Heart right ventricle (tissue), 16 donors: ENCODE results near the gene NGB. TPM values are rescaled to one million over a fixed set of nuclear protein-coding genes. Genes with fewer than 3 reads are reported as not detected.

Experiments
- ATAC-seq, 8 donors: fragments of 200-7000 bp; cut with Tn5 transposase; one replicate each; pipeline ENCODE4 v1.9.1; 2020; ENCODE audit warnings: mild to moderate bottlenecking in 8 of 8, moderate library complexity in 8 of 8, moderate number of reproducible peaks in 1 of 8
- DNase-seq, 2 donors: peaks; one replicate each; pipeline ENCODE4 v3.0.0-alpha.2; 2020
- H3K27ac ChIP-seq, 10 donors: fragments of 200-600 bp; sonication (generic) in 2 of 10; one replicate each; pipeline versions ENCODE4 v1.5.0 to v1.8.0; 2020 to 2022; ENCODE audit warnings: mild to moderate bottlenecking in 3 of 10
- H3K27me3 ChIP-seq, 7 donors: fragments of 200-600 bp; one replicate each; pipeline ENCODE4 v1.8.0; 2021 to 2022; ENCODE audit warnings: mild to moderate bottlenecking in 2 of 7
- H3K36me3 ChIP-seq, 9 donors: fragments of 200-600 bp; sonication (generic) in 1 of 9; one replicate each; pipeline versions ENCODE4 v1.5.0 to v1.8.0; 2020 to 2022; ENCODE audit warnings: mild to moderate bottlenecking in 2 of 9
- H3K4me1 ChIP-seq, 9 donors: fragments of 200-600 bp; sonication (generic) in 1 of 9; one replicate each; pipeline versions ENCODE4 v1.5.0 to v1.8.0; 2020 to 2022; ENCODE audit warnings: mild to moderate bottlenecking in 4 of 9
- H3K4me3 ChIP-seq, 10 donors: fragments of 200-600 bp; sonication (generic) in 2 of 10; one replicate each; pipeline versions ENCODE4 v1.5.0 to v1.8.0; 2020 to 2022; ENCODE audit warnings: mild to moderate bottlenecking in 7 of 10, moderate library complexity in 2 of 10
- H3K9me3 ChIP-seq, 11 donors: fragments of 200-600 bp in 10 of 11; sonication (generic) in 2 of 11; one replicate each; pipeline versions ENCODE4 v1.5.0 to v1.8.0; 2013 to 2022; ENCODE audit warnings: mild to moderate bottlenecking in 2 of 11, control low read depth in 1 of 11, moderate library complexity in 1 of 11
- CTCF ChIP-seq, 9 donors: fragments of 200-600 bp; sonication (generic) in 2 of 9; IDR thresholded peaks; one replicate each; pipeline versions ENCODE4 v1.5.0 to v1.8.0; 2021 to 2022; ENCODE audit warnings: antibody characterized with exemption in 9 of 9, mild to moderate bottlenecking in 5 of 9, moderate library complexity in 1 of 9
- WGBS, 2 donors: extraction: QIAGEN DNeasy Blood & Tissue Kit; methylation state at CpG; one replicate each; pipeline ENCODE4 v1.1.7; 2013; ENCODE audit warnings: inconsistent platforms in 1 of 2; 5-methylcytosine and 5-hydroxymethylcytosine counted together
- intact Hi-C, 10 donors: fragments of 100-400 bp; cut with DNase I; formaldehyde crosslinking; loops; one replicate each; pipeline versions ENCODE4 v1.11.1 to v1.14.2; 2022
- polyA plus RNA-seq, 2 donors: library from polyadenylated mRNA; stranded (reverse); fragments of 200-250 nt; gene quantifications; one replicate each; pipeline ENCODE4 v1.2.3, GENCODE V29; 2013
- total RNA-seq, 10 donors: library from RNA; stranded (reverse); fragmentation: NEBNext Ultra II Directional in 3 of 10; extraction: Animal tissue kit (Norgen Biotek cat#: 25700) in 3 of 10; gene quantifications; one replicate each; pipeline versions ENCODE4 v1.2.1 to v1.2.4, GENCODE V29; 2021 to 2023
- donor health status: Arrhythmogenic right ventricular cardiomyopathy.
- donor health status: ischemic (EF 13 %, LVEDD 7.1; RV severe dilation, severe dysfunction).
- donor health status: healthy with polysubstance abuse.
- donor health status: DM: no; HTN: yes; CAD: no.
- donor health status: DM: no; HTN: no; CAD: no.
- donor health status: ischemic (EF 25% LVEDD 6.9; RV normal size, moderate dysfunction).
- donor health status: ischemic (EF 25% LVEDD 5.7; RV mildly dilated, moderate dysfunction).
- donor health status: healthy.
- donor health status: DM: yes; HTN: yes; CAD: no.
- donor health status: Ischemic cardiomyopathy.
- donor health status: ischemic (EF 35%, LVEDD 5.7; RV mildly dilated, moderate dysfunction).
- donor health status: nonischemic (EF 11% LVEDD 7.7; RV severe dilation, severe dysfunction).
- donor health status: DM: yes; HTN: yes; CAD: no.
- donor health status: PGD.
- donor health status: ischemic (EF 29% LVEDD 5.4; RV normal size, mild dysfunction).
- donor health status: nonischemic (EF 23%, LVEDD 6.1; RV moderate dilation, normal function).

The NGB gene
- total and polyA plus RNA-seq, 12 donors = not detected

GRCh38 chr14:77296906-77297305, 25.9 kb upstream of the NGB start:
- ATAC-seq = no peak
- H3K4me1 ChIP-seq = peaks cover 0 to 8% (median 0%) of the 10 kb centered on the region in 9 donors
- H3K9me3 ChIP-seq = no peaks in the 10 kb centered on the region
- H3K36me3 ChIP-seq = peaks cover 0 to 89% (median 27%) of the 10 kb centered on the region in 9 donors
- no peak overlapping the region for H3K27ac ChIP-seq
- 85 to 87% methylated on average over 8 of the region's 8 CpGs for WGBS, 2 donors
- no peak for DNase-seq
- no peak overlapping the region for H3K4me3 ChIP-seq
- H3K27me3 ChIP-seq = no peaks in the 10 kb centered on the region
- intact Hi-C loops = loop anchor here in 1 of 10 donors (10.0 kb wide), 1 partner anchor 258 kb away; no protein-coding TSS in a partner anchor
- TF ChIP-seq CTCF (IDR thresholded peaks at IDR 0.05) = no peak

GRCh38 chr14:77296155-77296554, 25.1 kb upstream of the NGB start:
- Histone ChIP-seq H3K27me3 (no peaks in the 10 kb centered on the region), H3K9me3 (no peaks in the 10 kb centered on the region), H3K36me3 (peaks cover 0 to 95% (median 27%) of the 10 kb centered on the region in 9 donors), H3K27ac (no peak overlapping the region), H3K4me3 (no peak overlapping the region), H3K4me1 (peaks cover 0 to 1% (median 0%) of the 10 kb centered on the region in 9 donors)
- 70 to 72% methylated on average over 13 of the region's 13 CpGs for WGBS, 2 donors
- intact Hi-C loops = loop anchor here in 1 of 10 donors (10.0 kb wide), 1 partner anchor 259 kb away; no protein-coding TSS in a partner anchor
- DNase-seq = no peak
- ATAC-seq = peak in 1 of 8 donors; percentile 27
- no peak for TF ChIP-seq CTCF (IDR thresholded peaks at IDR 0.05)

GRCh38 chr14:77290705-77291104, 19.7 kb upstream of the NGB start:
- WGBS, 2 donors = 79 to 86% methylated on average over 4 of the region's 4 CpGs

GRCh38 chr14:77286576-77286975, 15.6 kb upstream of the NGB start:
- H3K36me3 ChIP-seq = peaks cover 0 to 100% (median 34%) of the 10 kb centered on the region in 9 donors
- TF ChIP-seq CTCF (IDR thresholded peaks at IDR 0.05) = no peak
- DNase-seq (no peak), ATAC-seq (no peak)
- H3K4me1 ChIP-seq = no peaks in the 10 kb centered on the region
- no peaks in the 10 kb centered on the region for H3K9me3 ChIP-seq
- H3K27me3 ChIP-seq = no peaks in the 10 kb centered on the region
- no peak overlapping the region for H3K4me3 ChIP-seq
- no peak overlapping the region for H3K27ac ChIP-seq
- intact Hi-C loops = no loop called here
- WGBS, 2 donors = 91 to 95% methylated on average over 5 of the region's 5 CpGs

More at GRCh38 chr14:77290705-77291104, 19.7 kb upstream of the NGB start:
- H3K27ac ChIP-seq = no peak overlapping the region
- no peak for TF ChIP-seq CTCF (IDR thresholded peaks at IDR 0.05)
- ATAC-seq (no peak), DNase-seq (no peak)
- H3K4me3 ChIP-seq = no peak overlapping the region
- H3K36me3 ChIP-seq = peaks cover 0 to 97% (median 19%) of the 10 kb centered on the region in 9 donors
- intact Hi-C loops = loop anchor here in 1 of 10 donors (10.0 kb wide), 1 partner anchor 264 kb away; no protein-coding TSS in a partner anchor
- no peaks in the 10 kb centered on the region for H3K9me3 ChIP-seq
- H3K4me1 ChIP-seq = no peaks in the 10 kb centered on the region
- no peaks in the 10 kb centered on the region for H3K27me3 ChIP-seq
